NCI-H1417 (cell line): Measurements from ENCODE around the gene PREP.
A peak's percentile ranks its signal among the peaks of the same experiment; 100 is the strongest.

ENCODE experiments used
- DNase-seq, 3 experiments: peaks; one replicate each; lab custom pipeline; 2025; lab: John Stamatoyannopoulos, UW

The PREP gene

GRCh38 chr6:105397987-105398386, 4.9 kb downstream of the PREP start:
- peak in 1 of 3 experiments; percentile 18 for DNase-seq

- no peak for DNase-seq
Measured at GRCh38 chr6:105391705-105392104, 11.2 kb downstream of the PREP start.

DNA sequence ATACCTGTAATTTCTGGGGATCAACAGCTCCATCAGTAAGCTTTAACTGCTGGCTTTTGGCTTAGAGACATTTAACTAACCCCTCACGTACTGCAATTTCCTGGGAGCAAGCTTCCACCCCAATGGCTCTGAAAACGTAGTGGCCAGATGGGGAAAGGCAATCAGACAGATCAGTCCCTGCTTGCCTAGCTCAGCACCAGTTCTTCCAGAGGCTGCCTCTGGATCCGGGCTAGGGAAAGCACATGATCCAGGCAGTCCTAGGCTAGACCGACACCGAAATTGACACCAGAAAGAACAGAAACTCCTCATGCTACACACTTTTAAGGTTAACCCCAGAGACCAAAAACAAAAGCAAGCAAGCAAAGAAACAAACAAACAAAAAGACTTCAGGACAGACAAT, 13.3 kb downstream of the PREP start:
- no peak for DNase-seq

DNA sequence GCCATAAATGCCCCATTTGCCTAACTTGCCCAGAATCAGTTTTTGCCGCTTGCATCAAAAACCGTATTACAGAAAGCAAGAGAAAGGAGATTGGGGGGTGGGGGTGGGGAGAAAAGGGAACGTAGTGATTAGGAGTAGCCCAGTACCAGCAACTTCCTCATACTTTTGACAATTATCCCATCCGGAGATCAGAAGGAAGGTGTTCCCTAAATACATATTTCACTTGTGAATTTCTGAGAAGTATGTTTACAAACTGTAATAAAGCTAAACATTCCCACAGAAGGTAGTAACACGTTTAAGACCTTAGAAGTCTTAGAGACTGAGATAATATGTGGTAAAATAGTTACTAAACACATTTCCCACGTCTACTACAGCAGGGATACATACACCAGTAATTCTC, 14.5 kb downstream of the PREP start:
- DNase-seq = no peak

DNA sequence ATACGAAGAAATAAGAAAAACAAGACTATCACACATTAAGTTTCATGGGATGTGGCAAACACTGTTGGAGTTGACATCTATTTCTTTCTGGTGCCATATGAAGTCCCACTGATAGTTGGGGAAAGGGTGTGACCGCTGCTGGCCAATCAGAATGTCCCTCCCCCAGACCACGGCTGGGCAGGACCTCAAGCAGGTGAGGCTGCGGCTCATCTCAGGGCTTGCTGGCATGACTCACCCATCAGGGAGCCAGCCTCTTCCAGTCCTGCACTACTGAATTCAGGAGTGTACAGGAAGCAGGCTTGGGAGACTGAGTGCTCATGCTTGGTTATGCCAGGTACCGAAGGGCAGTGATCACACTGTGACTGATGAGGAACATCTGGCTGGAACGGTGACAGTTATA, 18.9 kb downstream of the PREP start:
- DNase-seq = no peak

DNA sequence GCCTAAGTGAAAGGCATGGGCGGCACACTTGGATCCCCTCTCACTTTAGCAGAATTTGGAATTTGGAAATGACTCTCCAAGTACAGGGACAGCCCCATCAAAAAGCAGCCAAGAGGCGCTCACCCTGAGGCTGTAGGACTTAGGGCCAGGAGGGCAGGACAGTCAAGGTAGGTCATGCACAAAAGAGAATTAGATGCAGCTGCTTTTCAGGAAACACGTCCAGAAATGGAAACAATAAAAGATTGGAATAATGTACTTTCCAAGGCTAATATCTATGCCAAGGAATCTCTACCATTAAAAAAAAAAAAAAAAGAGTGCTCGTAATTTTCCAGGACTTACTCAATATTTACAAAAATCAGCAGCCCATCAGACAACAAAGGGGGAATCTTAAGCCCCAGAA, 19.9 kb downstream of the PREP start:
- no peak for DNase-seq

- DNase-seq = no peak
Measured at GRCh38 chr6:105382496-105382895, 20.4 kb downstream of the PREP start.

- no peak for DNase-seq
Measured at GRCh38 chr6:105380634-105381033, 22.2 kb downstream of the PREP start.

GRCh38 chr6:105375797-105376196, 27.1 kb downstream of the PREP start:
- no peak for DNase-seq

DNA sequence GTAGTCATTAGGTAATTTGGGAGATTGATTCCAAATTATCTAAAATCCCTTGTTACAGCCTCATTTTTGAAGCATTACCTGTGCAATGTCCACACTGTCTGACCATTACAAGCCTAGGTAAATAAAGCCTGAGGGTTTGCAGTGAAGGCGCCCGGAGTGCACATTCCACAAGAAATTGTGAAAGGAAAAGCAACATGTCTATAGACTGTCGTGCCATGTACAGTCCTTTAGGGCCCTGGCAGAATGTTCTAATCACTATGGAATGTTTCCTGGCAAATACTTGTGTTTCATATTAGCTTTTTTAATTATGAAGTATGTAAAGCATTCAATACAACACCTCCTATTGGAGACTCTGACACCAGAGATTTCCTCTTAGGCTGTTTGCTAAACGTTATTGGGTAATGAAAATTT, 28.9 kb downstream of the PREP start:
- DNase-seq = no peak

DNA sequence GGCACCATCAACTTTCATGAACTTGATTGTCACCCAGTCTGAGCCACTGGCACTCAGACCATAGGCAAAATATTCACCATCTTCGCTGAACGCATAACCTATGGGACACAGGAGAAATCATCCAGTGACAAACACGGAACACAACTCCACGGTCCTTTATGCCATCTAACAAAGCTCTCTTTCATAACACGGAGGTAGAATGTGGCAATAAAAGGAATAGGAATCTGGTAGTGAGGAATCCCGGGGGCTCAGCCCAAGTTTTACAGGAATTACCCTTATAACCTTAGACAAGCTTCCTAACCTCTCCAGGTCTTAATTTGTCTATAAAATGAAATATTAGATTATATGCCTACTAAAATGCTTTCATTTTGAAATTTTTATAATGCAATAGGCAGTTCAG, 29.4 kb downstream of the PREP start:
- DNase-seq = no peak

GRCh38 chr6:105372849-105373182, 30.1 kb downstream of the PREP start:
- DNase-seq = no peak

DNA sequence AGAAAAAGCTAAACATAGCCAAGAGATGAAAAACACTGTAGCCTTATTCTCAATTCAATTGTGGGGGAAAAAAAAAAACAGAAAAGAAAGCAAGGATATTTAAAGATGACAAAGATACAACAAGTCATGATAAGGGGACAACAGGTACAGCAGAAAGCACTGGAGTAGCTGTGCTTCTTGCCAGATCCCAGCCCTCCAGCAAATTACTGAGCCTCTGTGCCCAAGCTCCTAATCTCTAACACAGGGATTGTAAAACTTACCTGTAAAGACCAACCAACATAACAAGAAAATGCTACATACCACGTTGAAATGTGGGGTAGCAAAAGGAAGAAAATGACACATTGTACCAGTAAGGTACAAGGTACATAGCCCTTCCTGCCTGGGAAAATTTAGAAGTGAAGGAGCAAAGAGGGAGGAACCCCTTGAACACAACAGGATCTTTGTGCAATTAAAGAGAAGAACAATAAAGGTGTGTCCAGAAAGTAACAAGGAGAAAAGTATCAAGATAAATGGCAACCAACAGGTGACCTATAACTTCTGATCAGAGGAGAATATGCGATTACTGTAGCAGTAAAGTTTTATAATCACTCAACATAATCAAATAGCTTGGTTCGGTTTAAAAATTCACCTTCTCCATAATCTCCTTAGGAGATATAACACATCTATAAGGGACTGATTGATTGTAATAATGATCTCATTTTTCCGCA, 30.6 kb downstream of the PREP start:
- DNase-seq = no peak

- DNase-seq = no peak
Measured at GRCh38 chr6:105370351-105370750, 32.5 kb downstream of the PREP start.

DNA sequence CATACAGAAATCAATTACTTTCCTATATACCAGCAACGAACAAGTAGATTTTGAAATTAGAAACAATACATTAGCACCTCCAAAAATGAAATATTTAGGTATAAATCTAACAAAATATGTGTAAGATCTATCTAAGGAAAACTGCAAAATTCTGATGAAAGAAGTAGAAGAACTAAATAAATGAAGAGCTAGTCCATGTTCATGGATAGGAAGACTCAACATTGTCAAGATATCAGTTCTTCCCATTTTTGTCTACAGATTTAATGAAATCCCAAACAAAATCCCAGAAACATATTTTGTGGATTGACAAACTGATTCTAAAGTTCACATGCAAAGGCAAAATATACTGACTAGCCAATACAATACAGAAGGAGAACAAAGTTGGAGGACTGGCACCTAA, 33.7 kb downstream of the PREP start:
- no peak for DNase-seq

DNA sequence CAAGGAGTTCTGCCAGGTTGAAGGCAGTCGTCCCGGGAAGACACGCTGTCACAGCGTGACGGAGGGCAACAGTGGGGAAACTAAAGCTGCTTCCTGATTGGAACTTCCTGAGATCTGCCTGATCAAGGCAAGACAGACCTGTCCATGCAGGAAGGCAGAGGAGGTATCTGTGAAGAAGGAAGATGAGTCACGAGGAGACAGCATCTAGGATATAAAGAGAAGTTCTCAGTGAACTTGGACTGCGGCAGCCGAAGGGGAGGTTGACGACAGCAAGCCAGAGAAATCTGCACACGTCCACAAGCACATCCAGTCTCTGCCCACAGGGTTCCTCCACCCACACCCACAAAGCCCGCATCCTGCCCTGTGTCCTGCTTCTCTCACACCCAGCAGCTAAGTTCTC, 38.6 kb downstream of the PREP start:
- no peak for DNase-seq

GRCh38 chr6:105363100-105363754, 39.7 kb downstream of the PREP start:
- peak in 2 of 3 experiments; percentile 22 to 59 for DNase-seq

DNA sequence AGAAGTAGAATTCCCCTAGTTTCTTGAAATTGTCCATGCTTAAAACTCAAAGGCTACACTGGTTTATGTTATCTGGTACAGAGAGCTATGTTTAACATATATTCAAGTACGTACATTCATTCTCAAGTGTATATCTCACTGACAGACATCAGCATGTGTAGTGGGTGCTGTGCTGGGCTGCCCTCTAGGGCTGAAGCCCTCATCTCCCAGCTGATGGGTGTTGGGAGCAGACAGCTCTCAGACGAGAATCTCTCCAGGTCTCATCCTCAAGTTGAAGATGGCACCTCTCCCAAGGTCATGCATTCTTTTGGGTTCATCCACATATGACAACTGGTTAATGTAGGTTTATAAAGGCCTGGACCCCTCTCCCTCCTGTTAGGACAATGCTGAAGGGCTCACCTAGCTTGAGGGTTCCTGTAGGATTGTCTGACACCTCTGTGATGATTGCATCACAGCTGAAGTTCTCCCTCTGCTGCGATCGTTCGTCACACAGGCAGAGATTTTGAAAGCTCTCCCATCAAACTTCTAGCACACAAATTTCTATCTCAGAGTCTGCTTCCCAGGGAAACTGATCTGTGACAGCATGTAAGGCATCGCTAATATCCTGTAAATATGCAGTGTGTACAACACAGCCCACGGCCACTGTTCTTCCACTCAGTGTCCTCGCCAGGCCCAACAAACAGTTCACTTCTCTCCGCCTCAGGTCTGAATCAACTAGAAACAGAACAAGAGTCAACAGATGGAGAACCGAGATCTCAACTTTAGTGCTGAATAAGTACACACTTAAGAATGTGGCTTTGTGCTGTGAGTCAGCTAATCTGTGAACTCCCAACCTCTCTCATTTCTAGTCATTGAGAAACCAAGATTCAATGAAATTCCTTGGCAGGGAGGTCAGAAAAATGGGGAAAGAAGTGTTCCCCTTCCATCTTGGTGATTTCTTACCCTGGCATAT, 43.2 kb downstream of the PREP start:
- no peak for DNase-seq

GRCh38 chr6:105357165-105357564, 45.7 kb downstream of the PREP start:
- peak in 2 of 3 experiments; percentile 72 to 95 for DNase-seq

- DNase-seq = no peak
Measured at GRCh38 chr6:105352037-105352617, 50.8 kb downstream of the PREP start.

DNA sequence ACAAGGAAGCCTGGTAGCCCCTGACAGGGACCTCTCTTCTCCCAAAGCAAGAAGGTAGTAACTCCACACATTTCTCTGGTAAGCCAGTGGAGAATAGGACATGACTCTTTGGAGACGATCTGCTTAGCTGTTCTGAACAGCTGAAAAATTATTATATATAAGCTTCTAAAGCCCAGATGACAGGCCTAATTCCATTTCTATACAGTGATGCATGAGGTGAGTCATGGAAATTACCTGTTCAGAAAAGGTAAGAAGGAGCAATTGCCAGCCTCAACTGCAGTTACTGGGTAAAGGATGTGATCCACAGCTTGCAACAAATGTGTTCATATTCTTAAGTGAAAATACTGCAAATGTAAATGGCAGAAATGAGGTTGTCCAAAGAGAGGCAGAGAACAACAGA, 54.0 kb downstream of the PREP start:
- no peak for DNase-seq

GRCh38 chr6:105346052-105346451, 56.8 kb downstream of the PREP start:
- DNase-seq = no peak
